A549 (cell line): ENCODE data around the gene C4BPB. TPM values are rescaled to one million over a fixed set of nuclear protein-coding genes. Genes with fewer than 3 reads are reported as not detected.

Experiments used
- ATAC-seq, 2 experiments: fragments of 200-7000 bp in 1 of 2; fragments of >200 bp in 1 of 2; cut with Nextera tagmentation in 1 of 2; cut with Tn5 transposase in 1 of 2; 3 replicates each; pipeline versions ENCODE4 v1.8.0 to v1.9.1; 2018 to 2020; ENCODE audit warnings: mild to moderate bottlenecking in 1 of 2, moderate library complexity in 1 of 2
- CTCF ChIA-PET: fragments of 300-600 bp; sonication (Branson Sonifier 250); formaldehyde crosslinking; extraction: SDS; loops from one replicate; lab custom pipeline; 2021; ENCODE audit warnings: antibody characterized with exemption, inconsistent platforms; lab: Yijun Ruan, JAX
- POLR2A ChIA-PET: fragments of 350-600 bp; formaldehyde crosslinking; extraction: SDS; loops from one replicate; lab custom pipeline; 2021; ENCODE audit warnings: antibody characterized with exemption, inconsistent platforms; lab: Yijun Ruan, JAX
- DNase-seq, 2 experiments: peaks; one replicate each; pipeline versions ENCODE4 v3.0.0 to v3.0.0-alpha.2; 2011 to 2016; ENCODE audit warnings: low read depth in 1 of 2, low spot score in 1 of 2
- FAIRE-seq: peaks from 2 replicates; lab custom pipeline; 2011; peaks lifted over from hg19 to GRCh38; lab: Jason Lieb, UNC
- H3K27ac ChIP-seq, 2 experiments: fragments of >200 bp; sonication (Bioruptor Twin); formaldehyde crosslinking; 3 replicates each; pipeline ENCODE4 v1.5.1; 2016 to 2017
- H3K4me1 ChIP-seq: fragments of >200 bp; sonication (Bioruptor Twin); formaldehyde crosslinking; 3 replicates; pipeline ENCODE4 v1.6.1; 2016
- H3K4me2 ChIP-seq: fragments of >200 bp; sonication (Bioruptor Twin); formaldehyde crosslinking; 3 replicates; pipeline ENCODE4 v1.6.1; 2016
- H3K4me3 ChIP-seq: fragments of >200 bp; sonication (Bioruptor Twin); formaldehyde crosslinking; 3 replicates; pipeline ENCODE4 v1.5.1; 2016
- H3K9me3 ChIP-seq: fragments of >200 bp; sonication (Bioruptor Twin); formaldehyde crosslinking; 3 replicates; pipeline ENCODE4 v1.6.1; 2016
- ATOH8 ChIP-seq: fragments of 250-450 bp; sonication (Bioruptor Pico); IDR thresholded peaks from 2 replicates; pipeline ENCODE4 v1.5.0; 2020; ENCODE audit warnings: low read depth, mild to moderate bottlenecking, moderate library complexity
- EHF ChIP-seq: fragments of 250-450 bp; sonication (Bioruptor Pico); IDR thresholded peaks from 2 replicates; pipeline ENCODE4 v1.5.0; 2020; ENCODE audit warnings: mild to moderate bottlenecking
- EHMT2 ChIP-seq: fragments of 200-600 bp; sonication (generic); IDR thresholded peaks from 2 replicates; pipeline ENCODE4 v1.6.1; 2016; ENCODE audit warnings: antibody characterized with exemption, low read depth, mild to moderate bottlenecking, moderate library complexity
- EP300 ChIP-seq, 2 experiments: fragments of >200 bp; sonication (Bioruptor Twin); formaldehyde crosslinking; IDR thresholded peaks; 2 replicates in 1 of 2; 3 replicates in 1 of 2; pipeline ENCODE4 v1.6.1; 2016 to 2017
- FOSB ChIP-seq: fragments of 250-450 bp; sonication (Bioruptor Pico); IDR thresholded peaks from 2 replicates; pipeline ENCODE4 v1.5.0; 2020; ENCODE audit warnings: mild to moderate bottlenecking, moderate library complexity
- HES2 ChIP-seq: fragments of >200 bp; sonication (Bioruptor Twin); formaldehyde crosslinking; IDR thresholded peaks from 2 replicates; pipeline ENCODE4 v1.6.1; 2016
- HEYL ChIP-seq: fragments of 250-450 bp; sonication (Bioruptor Pico); IDR thresholded peaks from 2 replicates; pipeline ENCODE4 v1.8.0; 2021; ENCODE audit warnings: mild to moderate bottlenecking, moderate library complexity
- HOXB13 ChIP-seq: fragments of 250-450 bp; sonication (Bioruptor Pico); IDR thresholded peaks from 2 replicates; pipeline ENCODE4 v1.5.0; 2020; ENCODE audit warnings: low read depth, mild to moderate bottlenecking, moderate library complexity
- JUN ChIP-seq, 2 experiments: fragments of >200 bp; sonication (Bioruptor Twin); formaldehyde crosslinking; IDR thresholded peaks; 2 replicates in 1 of 2; 3 replicates in 1 of 2; pipeline ENCODE4 v1.6.1; 2016 to 2017
- JUNB ChIP-seq: fragments of >200 bp; sonication (Bioruptor Twin); formaldehyde crosslinking; IDR thresholded peaks from 2 replicates; pipeline ENCODE4 v1.6.1; 2016
- KDM1A ChIP-seq: fragments of 200-600 bp; sonication (generic); IDR thresholded peaks from 2 replicates; pipeline ENCODE4 v1.6.1; 2016; ENCODE audit warnings: low read depth, mild to moderate bottlenecking
- KDM5A ChIP-seq: fragments of 200-600 bp; sonication (generic); IDR thresholded peaks from 2 replicates; pipeline ENCODE4 v1.6.1; 2016; ENCODE audit warnings: antibody characterized with exemption, mild to moderate bottlenecking
- MAFK ChIP-seq: fragments of 450-650 bp; IDR thresholded peaks from 2 replicates; pipeline ENCODE4 v1.6.1; 2014; ENCODE audit not compliant: partially characterized antibody
- MAZ ChIP-seq: fragments of 150-350 bp; IDR thresholded peaks from 2 replicates; pipeline ENCODE4 v1.6.1; 2014; ENCODE audit warnings: antibody characterized with exemption, low read depth, low read length, borderline replicate concordance
- MYC ChIP-seq: IDR thresholded peaks from 2 replicates; pipeline ENCODE4 v1.6.1; 2012; ENCODE audit warnings: mild to moderate bottlenecking, inconsistent platforms, low read length, improper control_type of control experiment, borderline replicate concordance
- NPAS2 ChIP-seq: fragments of 250-450 bp; sonication (Bioruptor Pico); IDR thresholded peaks from 2 replicates; pipeline ENCODE4 v1.8.0; 2022; ENCODE audit warnings: mild to moderate bottlenecking, moderate library complexity, borderline replicate concordance
- PHF8 ChIP-seq: fragments of 200-600 bp; sonication (generic); IDR thresholded peaks from 2 replicates; pipeline ENCODE4 v1.6.1; 2016; ENCODE audit warnings: low read depth, mild to moderate bottlenecking, antibody characterized with exemption, moderate library complexity, borderline replicate concordance
- POLR2A ChIP-seq: IDR thresholded peaks from 2 replicates; pipeline ENCODE4 v1.6.1; 2012; ENCODE audit warnings: mild to moderate bottlenecking, low read length
- POLR2AphosphoS2 ChIP-seq: conservative IDR thresholded peaks from 2 replicates; pipeline ENCODE4 v1.6.1; 2012; ENCODE audit warnings: low read length, improper control_type of control experiment, inconsistent platforms
- REST ChIP-seq: fragments of 200-600 bp; sonication (generic); IDR thresholded peaks from 2 replicates; pipeline ENCODE4 v1.6.1; 2016; ENCODE audit warnings: antibody characterized with exemption, mild to moderate bottlenecking, moderate library complexity
- RNF2 ChIP-seq: fragments of 200-600 bp; sonication (generic); IDR thresholded peaks from 2 replicates; pipeline ENCODE4 v1.6.1; 2016; ENCODE audit warnings: low read depth, mild to moderate bottlenecking, antibody characterized with exemption, moderate library complexity, borderline replicate concordance
- SMC3 ChIP-seq: fragments of >200 bp; sonication (Bioruptor Twin); formaldehyde crosslinking; IDR thresholded peaks from 3 replicates; pipeline ENCODE4 v1.6.1; 2018; ENCODE audit warnings: inconsistent platforms
- SREBF2 ChIP-seq: fragments of 450-650 bp; IDR thresholded peaks from 2 replicates; pipeline ENCODE4 v1.6.1; 2014; ENCODE audit warnings: mild to moderate bottlenecking, moderate library complexity
- TP53 ChIP-seq: fragments of 250-450 bp; sonication (Bioruptor Pico); IDR thresholded peaks from 2 replicates; pipeline ENCODE4 v1.5.0; 2021; ENCODE audit warnings: mild to moderate bottlenecking, moderate library complexity
- ZC3H11A ChIP-seq: fragments of 450-650 bp; IDR thresholded peaks from 2 replicates; pipeline ENCODE4 v1.6.1; 2014; ENCODE audit warnings: antibody characterized with exemption, mild to moderate bottlenecking
- ZFP36 ChIP-seq: fragments of 450-650 bp; IDR thresholded peaks from 2 replicates; pipeline ENCODE4 v1.6.1; 2014; ENCODE audit warnings: borderline replicate concordance; ENCODE audit not compliant: partially characterized antibody
- WGBS: methylation state at CpG from one replicate; pipeline ENCODE4 v1.1.6; 2017; ENCODE audit errors: missing lambda C conversion rate; 5-methylcytosine and 5-hydroxymethylcytosine counted together
- polyA plus RNA-seq, 4 experiments: library from polyadenylated mRNA; depleted of rRNA in 3 of 4; stranded (reverse); fragments of >200 nt; fragmentation: RNase III in 1 of 4; extraction: RNeasy Plus Mini Kit Qiagen cat#74134 plus additional on column Dnase treatment in 1 of 4; gene quantifications; 2 replicates in 3 of 4; 3 replicates in 1 of 4; pipeline ENCODE4 v1.2.3, GENCODE V29; 2011 to 2017

C4BPB gene
- polyA plus RNA-seq, 2 of the 4 experiments (the other 2 are of a cell fraction) = 0.74 to 5.1 TPM

- Histone ChIP-seq H3K9me3 (peaks cover 4% of the 10 kb centered on the region; the same call in 2 of the 3 replicates), H3K4me2 (no peak overlapping the region), H3K4me1 (no peaks in the 10 kb centered on the region), H3K4me3 (no peak overlapping the region), H3K27ac (no peak overlapping the region)
- TF ChIP-seq ZC3H11A (no peak), RNF2 (no peak), MYC (no peak), EP300 (IDR thresholded peaks at IDR 0.05) (no peak), KDM5A (no peak), HOXB13 (CRISPR knock-in tag) (no peak)
- FAIRE-seq = no peak
- ATAC-seq = no peak
- WGBS = 7% methylated on average over 1 of the region's 1 CpG
- CTCF ChIA-PET = no interaction called here
- POLR2A ChIA-PET = no interaction called here
- no peak for DNase-seq
These were observed 41.8 kb downstream of the C4BPB start for GRCh38 chr1:207130252-207131036.

GRCh38 chr1:207131163-207131562 is 42.5 kb downstream of the C4BPB start:
- CTCF ChIA-PET = no interaction called here
- Histone ChIP-seq H3K4me2 (no peak overlapping the region), H3K4me1 (no peaks in the 10 kb centered on the region)
- ATAC-seq = no peak
- 60% methylated on average over 4 of the region's 4 CpGs for WGBS
- POLR2A ChIA-PET = no interaction called here
- TF ChIP-seq SMC3 (no peak), JUN (IDR thresholded peaks at IDR 0.05) (no peak), REST (no peak)
- TF ChIP-seq, all 56 proteins: peak for 0
- no peak for DNase-seq
- H3K4me3 ChIP-seq = no peak overlapping the region
- no peak for FAIRE-seq
- peaks cover 4% of the 10 kb centered on the region; the same call in 2 of the 3 replicates for H3K9me3 ChIP-seq
- no peak overlapping the region for H3K27ac ChIP-seq

- H3K27ac ChIP-seq = no peak overlapping the region
- FAIRE-seq (no peak), DNase-seq (no peak), ATAC-seq (no peak)
- no peak overlapping the region for H3K4me2 ChIP-seq
- CTCF ChIA-PET = no interaction called here
- no peaks in the 10 kb centered on the region for H3K4me1 ChIP-seq
- no peaks in the 10 kb centered on the region; the same call in 2 of the 3 replicates for H3K9me3 ChIP-seq
- POLR2A ChIA-PET = no interaction called here
- 80% methylated on average over 1 of the region's 1 CpG for WGBS
- no peak overlapping the region for H3K4me3 ChIP-seq
- TF ChIP-seq KDM5A = no peak
- no peak for TF ChIP-seq TP53 (CRISPR knock-in tag)
- no peak for TF ChIP-seq SREBF2
- no peak for TF ChIP-seq ZFP36
- no peak for TF ChIP-seq JUNB
- no peak for TF ChIP-seq PHF8
- TF ChIP-seq FOSB (CRISPR knock-in tag) = no peak
- no peak for TF ChIP-seq KDM1A
- no peak for TF ChIP-seq MYC
- TF ChIP-seq HOXB13 (CRISPR knock-in tag) = no peak
- TF ChIP-seq EHF (CRISPR knock-in tag) = no peak
- TF ChIP-seq MAFK = no peak
- TF ChIP-seq EHMT2 = no peak
- no peak for TF ChIP-seq NPAS2 (CRISPR knock-in tag)
- no peak for TF ChIP-seq ATOH8 (CRISPR knock-in tag)
- no peak for TF ChIP-seq POLR2A
- no peak for TF ChIP-seq POLR2AphosphoS2
- TF ChIP-seq HEYL (CRISPR knock-in tag) = no peak
- TF ChIP-seq MAZ = no peak
- TF ChIP-seq HES2 = no peak
These were observed 45.9 kb downstream of the C4BPB start for GRCh38 chr1:207134581-207134980.
